ENCODE data around the gene CAPN11.
"Not testable (repeated sequence)": the region's sequence is repeated elsewhere in the genome, so short reads cannot be mapped to it uniquely, and the experiment has no call there.

Gene CAPN11

GRCh38 chr6:44181784-44182183 is 23.2 kb downstream of the CAPN11 start:
- DNase-seq, result not testable (repeated sequence)

DNA sequence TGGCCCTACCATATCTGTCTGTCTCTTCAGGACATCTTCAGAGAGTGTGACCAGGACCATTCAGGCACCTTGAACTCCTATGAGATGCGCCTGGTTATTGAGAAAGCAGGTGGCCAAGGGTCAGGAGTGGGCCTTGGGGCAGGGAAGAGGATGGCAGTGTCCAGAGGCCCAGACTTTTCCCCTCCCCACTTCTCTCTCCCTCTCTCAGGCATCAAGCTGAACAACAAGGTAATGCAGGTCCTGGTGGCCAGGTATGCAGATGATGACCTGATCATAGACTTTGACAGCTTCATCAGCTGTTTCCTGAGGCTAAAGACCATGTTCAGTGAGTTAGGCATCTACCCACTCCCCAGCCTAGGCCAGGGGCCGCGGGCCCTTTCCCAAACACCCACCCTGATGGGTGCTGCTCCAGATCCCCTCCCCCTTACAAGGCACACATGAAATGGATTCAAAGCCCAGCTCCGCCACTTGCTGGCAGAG is 24.3 kb downstream of the CAPN11 start:
- DNase-seq, result no peak

- no peak for DNase-seq
Measured at GRCh38 chr6:44183783-44184182, 25.2 kb downstream of the CAPN11 start.

DNA sequence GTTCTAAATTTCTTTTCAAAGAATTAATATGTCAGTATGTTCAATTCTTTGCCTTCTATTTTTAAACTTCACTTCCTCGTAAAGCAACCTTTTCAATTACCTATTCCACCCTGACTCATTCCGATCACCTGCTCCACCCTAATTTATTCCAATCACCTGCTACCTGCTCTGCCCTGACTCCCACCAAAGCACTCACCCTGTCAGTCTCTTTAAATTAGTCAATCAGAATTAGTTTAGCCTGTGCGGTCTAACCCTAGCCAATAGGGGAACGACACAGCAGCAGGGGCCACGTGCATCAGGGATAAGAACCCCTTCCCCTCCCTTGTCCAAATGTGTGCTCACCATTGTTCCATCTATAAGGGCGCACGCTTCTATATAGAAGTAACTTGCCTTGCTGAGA is 26.7 kb downstream of the CAPN11 start:
- not testable (repeated sequence) for DNase-seq

DNA sequence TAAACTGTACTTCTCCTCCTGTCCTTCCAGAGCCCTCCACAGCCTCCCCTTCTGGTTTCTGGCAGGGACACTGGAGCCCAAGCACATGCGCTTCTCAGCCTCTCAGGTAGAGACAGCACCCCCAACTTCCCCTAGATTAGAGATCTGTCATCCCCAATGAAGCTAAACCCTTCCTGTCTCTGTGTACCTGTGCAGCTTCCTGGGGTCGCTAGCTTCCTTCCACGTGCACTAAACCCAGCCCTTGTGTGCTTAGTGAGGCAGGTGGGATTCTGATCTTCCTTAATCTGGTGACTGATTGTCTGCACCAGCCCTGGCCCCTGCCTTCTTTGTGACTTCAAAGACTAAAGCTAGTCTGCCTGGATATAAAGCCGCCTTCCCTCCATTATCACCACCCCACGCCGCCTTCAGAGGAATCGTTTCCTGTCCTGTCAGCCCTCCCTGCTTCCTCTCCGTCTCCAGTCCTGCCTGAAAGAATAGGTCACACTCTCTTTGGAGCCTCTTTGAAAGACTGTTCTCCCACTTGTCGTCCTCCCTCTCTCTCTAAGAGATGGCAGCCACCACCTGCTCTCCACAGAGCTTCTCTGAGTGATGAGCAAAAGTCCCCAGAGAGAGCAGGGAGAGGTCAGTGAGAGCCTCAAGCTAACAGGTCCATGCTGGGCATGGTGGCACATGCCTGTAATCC is 27.5 kb downstream of the CAPN11 start:
- no peak for DNase-seq

DNA sequence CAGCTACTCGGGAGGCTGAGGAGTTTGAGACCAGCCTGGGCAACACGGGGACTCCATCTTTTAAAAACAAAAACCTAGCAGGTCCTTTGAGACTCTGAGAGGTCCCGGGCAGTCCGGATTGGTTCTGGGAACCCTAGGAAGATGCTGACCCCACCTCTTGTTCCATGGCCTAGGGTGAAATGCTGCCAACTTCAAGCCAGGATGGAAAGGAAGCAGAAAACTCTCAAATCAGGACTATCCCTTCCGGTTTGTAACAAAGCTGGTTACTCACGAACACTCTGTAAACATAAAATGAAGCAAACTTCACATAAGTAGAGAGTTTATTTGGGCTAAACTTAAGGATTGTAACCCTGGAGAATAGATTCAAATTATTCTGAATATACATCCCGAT is 28.0 kb downstream of the CAPN11 start:
- no peak for DNase-seq

- DNase-seq, result no peak
Measured at GRCh38 chr6:44188819-44189218, 30.2 kb downstream of the CAPN11 start.

DNA sequence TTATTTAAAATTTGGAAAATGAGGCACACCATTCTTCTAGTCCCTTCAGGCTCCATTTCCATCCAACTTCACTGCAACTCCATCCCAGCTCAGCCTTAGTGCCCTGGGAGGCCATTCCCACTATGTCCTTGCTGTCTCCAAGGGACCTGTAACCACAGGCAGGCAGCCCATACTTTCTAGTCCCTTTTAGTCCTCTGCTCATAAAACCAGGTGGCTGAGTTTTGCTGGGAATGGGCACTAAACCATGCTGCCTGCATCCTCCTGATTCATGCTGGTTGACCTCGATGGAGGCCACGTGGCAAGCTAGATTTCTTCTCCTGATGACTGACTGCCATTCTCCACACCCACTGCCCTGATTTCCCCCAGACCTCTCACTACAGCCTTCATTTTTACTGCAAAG is 30.6 kb downstream of the CAPN11 start:
- no peak for DNase-seq

- no peak for DNase-seq
Measured at GRCh38 chr6:44190715-44191114, 32.1 kb downstream of the CAPN11 start.

- no peak for DNase-seq
Measured at GRCh38 chr6:44192428-44193041, 33.9 kb downstream of the CAPN11 start.

- no peak for DNase-seq
Measured at GRCh38 chr6:44193307-44193910, 34.8 kb downstream of the CAPN11 start.

- DNase-seq, result no peak
Measured at GRCh38 chr6:44194326-44194725, 35.7 kb downstream of the CAPN11 start.

DNA sequence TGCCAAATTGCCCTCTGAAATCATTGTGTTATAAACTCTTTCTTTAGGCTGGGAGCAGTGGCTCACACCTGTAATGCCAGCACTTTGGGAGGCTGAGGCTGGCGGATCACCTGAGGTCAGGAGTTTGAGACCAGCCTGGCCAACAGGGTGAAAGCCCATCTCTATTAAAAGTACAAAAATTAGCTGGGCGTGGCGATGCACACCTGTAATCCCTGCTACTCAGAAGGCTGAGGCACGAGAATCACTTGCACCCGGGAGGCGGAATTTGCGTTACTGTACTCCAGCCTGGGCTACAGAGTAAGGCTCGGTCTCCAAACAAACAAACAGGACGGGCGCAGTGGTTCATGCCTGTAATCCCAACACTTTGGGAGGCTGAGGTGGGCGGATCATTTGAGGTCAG is 37.7 kb downstream of the CAPN11 start:
- DNase-seq, result not testable (repeated sequence)

GRCh38 chr6:44198684-44199083 is 40.1 kb downstream of the CAPN11 start:
- DNase-seq, result no peak

GRCh38 chr6:44199883-44200282 is 41.3 kb downstream of the CAPN11 start:
- DNase-seq, result no peak

GRCh38 chr6:44201200-44201599 is 42.6 kb downstream of the CAPN11 start:
- no peak for DNase-seq

DNA sequence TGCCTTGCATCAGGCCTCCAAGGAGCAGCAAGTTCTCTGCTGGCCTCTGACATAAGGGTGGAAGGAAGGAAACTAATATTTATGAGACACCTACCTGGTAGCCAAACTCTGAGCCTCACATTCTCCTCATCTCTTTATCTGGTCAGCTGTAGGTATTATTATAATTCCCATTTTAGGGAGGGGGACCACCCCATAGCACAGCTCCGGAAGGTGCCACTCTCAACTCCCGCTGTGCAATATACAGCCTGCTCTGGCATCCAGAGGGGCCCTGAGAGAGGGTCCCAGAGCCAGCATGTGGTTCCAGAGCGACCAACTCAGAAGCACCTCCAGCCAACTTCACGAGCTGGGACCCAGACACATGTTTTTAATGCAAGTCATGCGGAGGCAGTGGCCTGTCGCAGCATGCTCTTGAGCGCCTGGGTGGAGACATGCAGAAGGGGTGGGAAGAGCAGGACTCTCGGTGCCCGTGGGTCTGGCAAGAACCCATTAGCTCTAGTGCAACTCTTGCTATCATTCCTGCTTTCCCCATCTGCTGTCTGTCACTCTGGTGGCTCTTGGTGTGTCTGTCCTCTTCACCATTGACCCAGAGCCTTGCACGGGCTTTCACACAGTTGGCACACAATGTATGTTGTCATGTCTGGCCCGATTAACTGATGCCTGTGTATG is 43.2 kb downstream of the CAPN11 start:
- DNase-seq, result no peak

DNA sequence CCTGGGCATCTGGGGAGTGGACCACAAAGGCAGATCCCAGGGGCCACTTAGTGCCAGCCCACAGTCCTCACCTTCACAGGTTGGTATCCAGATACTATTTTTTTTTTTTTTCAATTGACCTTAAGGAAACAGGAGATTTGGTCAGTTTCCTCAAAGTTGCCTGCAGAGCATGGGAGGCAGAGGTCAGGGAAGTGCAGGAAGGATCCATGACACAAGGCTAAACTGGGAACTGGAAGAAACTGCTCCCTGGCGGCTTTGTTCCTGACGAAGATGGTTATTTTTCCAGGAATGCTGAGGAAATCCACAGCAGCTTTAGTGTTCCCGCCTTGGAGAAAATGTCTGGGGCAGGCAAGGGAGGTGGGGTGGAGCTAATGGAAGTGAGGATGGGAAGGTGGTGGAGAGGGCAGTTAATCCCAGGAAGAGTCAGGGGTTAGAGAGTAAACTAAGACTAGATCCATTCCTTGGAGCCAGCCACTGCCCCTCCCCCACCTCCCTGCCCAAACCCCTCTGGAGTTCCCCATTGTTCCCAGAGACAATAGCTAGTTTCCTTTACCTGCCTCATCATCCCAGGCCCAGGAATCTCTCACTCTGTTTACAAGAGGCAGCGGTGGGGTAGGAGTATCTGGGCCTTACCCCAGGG is 43.8 kb downstream of the CAPN11 start:
- no peak for DNase-seq

GRCh38 chr6:44202972-44203750 is 44.5 kb downstream of the CAPN11 start:
- no peak for DNase-seq

DNA sequence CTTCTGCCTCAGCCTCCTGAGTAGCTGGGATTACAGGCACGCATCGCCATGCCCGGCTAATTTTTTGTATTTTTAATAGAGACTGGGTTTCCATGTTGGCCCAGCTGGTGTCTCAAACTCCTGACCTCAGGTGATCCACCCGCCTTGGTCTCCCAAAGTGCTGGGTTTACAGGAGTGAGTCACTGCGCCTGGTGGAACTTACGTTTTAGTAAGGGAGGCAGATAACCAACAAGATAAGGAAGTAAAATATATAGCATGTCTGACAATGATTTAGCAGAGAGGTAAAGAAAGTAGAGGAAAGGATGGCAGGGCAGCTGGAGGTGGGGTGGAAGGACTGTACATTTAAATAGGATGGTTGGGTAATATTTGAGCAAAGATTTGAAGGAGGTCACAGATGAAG is 45.3 kb downstream of the CAPN11 start:
- DNase-seq, result no peak

DNA sequence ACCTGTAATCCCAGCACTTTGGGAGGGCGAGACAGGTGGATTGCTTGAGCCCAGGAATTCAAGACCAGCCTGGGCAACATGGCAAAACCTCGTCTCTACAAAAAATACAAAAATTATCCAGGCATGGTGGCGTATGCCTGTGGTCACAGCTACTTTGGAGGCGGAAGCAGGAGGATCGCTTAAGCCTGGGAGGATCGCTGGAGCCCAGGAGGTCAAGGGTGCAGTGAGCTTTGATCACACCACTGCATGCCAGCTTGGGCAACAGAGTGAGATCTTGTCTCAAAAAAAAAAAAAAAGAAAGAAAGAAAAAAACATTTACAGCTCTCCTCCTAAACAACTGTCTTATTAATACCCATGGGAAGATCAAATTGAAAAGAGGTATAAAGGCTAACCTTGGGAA is 49.3 kb downstream of the CAPN11 start:
- DNase-seq, result no peak

- DNase-seq, result no peak
Measured at GRCh38 chr6:44211284-44211683, 52.7 kb downstream of the CAPN11 start.

All from C1 segment of cervical spinal cord (tissue), 14 donors.